H1 (cell line): ENCODE data around the gene DDX1. TPM values are rescaled to one million over a fixed set of nuclear protein-coding genes. Genes with fewer than 3 reads are reported as not detected.

Source experiments
- BCL11A ChIP-seq, 2 experiments: IDR thresholded peaks; one replicate each; pipeline ENCODE4 v1.6.1; 2011; ENCODE audit warnings: low read depth in 2 of 2, low read length in 2 of 2, mild to moderate bottlenecking in 2 of 2
- POLR2A ChIP-seq, 2 experiments: IDR thresholded peaks; 1 replicate in 1 of 2; 2 replicates in 1 of 2; pipeline ENCODE4 v1.6.1; 2011; ENCODE audit warnings: low read depth in 2 of 2, low read length in 2 of 2, mild to moderate bottlenecking in 2 of 2; ENCODE audit errors: control extremely low read depth in 1 of 2
- SIRT6 ChIP-seq: IDR thresholded peaks from one replicate; pipeline ENCODE4 v1.7.1; 2012; ENCODE audit warnings: low read length, inconsistent platforms
- SUZ12 ChIP-seq: fragments of 200-600 bp; sonication (generic); IDR thresholded peaks from 2 replicates; pipeline ENCODE4 v1.6.1; 2012; ENCODE audit warnings: mild to moderate bottlenecking, inconsistent platforms, low read length, moderate library complexity, mixed read lengths
- polyA plus RNA-seq, 7 experiments: library from polyadenylated mRNA; depleted of rRNA in 3 of 7; stranded (reverse) in 5 of 7; unstranded in 2 of 7; fragments of >200 nt in 5 of 7; fragments of 200-250 nt in 2 of 7; gene quantifications; 1 replicate in 5 of 7; 2 replicates in 1 of 7; 4 replicates in 1 of 7; pipeline versions ENCODE4 v1.2.1 to v1.2.3, GENCODE V29; 2011 to 2013; ENCODE audit warnings: missing spikeins in 2 of 7, mixed read lengths in 2 of 7
- total RNA-seq: library from RNA; stranded (reverse); fragmentation: NEBNext Ultra II Directional; extraction: Animal tissue kit (Norgen Biotek cat#: 25700); gene quantifications from 2 replicates; pipeline ENCODE4 v1.2.1, GENCODE V29; 2021

DDX1 gene
- total and polyA plus RNA-seq, 2 of the 8 experiments (the other 6 are each of a cell fraction or from before 2014, with no cell fraction given) = 51.1 to 161 TPM

DNA sequence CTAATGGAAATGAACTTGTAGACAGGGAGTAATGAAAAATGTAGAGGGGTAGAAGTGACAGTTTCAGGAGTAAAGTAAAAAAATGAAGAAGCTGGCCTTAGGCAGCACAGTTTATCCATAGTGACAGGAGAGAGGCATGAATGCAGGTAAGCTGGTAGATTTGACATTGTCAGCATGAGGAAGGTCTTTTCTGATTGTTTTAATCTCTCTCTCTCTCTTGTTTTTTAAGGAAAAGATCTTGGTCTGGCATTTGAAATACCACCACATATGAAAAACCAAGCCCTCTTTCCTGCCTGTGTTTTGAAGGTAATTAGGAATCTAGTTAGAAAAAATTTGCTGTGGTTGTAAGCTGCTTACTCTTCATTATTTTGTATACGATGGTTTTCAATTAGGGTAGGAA is 14.1 kb downstream of the DDX1 start (continued):
- TF ChIP-seq POLR2A (IDR thresholded peaks at IDR 0.05; ENCODE audit: control extremely low read depth in 1 of 2, low read depth in 2 of 2, low read length in 2 of 2) = no peak
- TF ChIP-seq BCL11A (IDR thresholded peaks at IDR 0.05; ENCODE audit: low read depth in 2 of 2, low read length in 2 of 2) = no peak
- TF ChIP-seq SUZ12 = no peak
- TF ChIP-seq SIRT6 = no peak
